Stimulated activated CD8-positive, alpha-beta memory T cell treated with anti-CD3 and anti-CD28 coated beads, Interleukin-4, amount 100 ng/mL, for 48 hours (primary cell): ENCODE results near the gene ZSCAN1.
"Not testable (repeated sequence)": the region's sequence is repeated elsewhere in the genome, so short reads cannot be mapped to it uniquely, and the experiment has no call there.

Experiments used
- DNase-seq: peaks from one replicate; pipeline ENCODE4 v3.0.0-alpha.2; 2020

The ZSCAN1 gene

GRCh38 chr19:58033741-58034476 is at the start of gene ZSCAN1:
Gene ZSCAN1 (plus strand): TSS chr19:58034025. CDS start chr19:58037837, 3,812 bp downstream.
- peak; percentile 55 for DNase-seq

GRCh38 chr19:57992841-57993240 is 41.0 kb upstream of the ZSCAN1 start:
- no peak for DNase-seq

GRCh38 chr19:58000677-58001076 is 33.1 kb upstream of the ZSCAN1 start:
- no peak for DNase-seq

GRCh38 chr19:58001895-58002369 is 31.9 kb upstream of the ZSCAN1 start:
- peak; percentile 28 for DNase-seq

DNA sequence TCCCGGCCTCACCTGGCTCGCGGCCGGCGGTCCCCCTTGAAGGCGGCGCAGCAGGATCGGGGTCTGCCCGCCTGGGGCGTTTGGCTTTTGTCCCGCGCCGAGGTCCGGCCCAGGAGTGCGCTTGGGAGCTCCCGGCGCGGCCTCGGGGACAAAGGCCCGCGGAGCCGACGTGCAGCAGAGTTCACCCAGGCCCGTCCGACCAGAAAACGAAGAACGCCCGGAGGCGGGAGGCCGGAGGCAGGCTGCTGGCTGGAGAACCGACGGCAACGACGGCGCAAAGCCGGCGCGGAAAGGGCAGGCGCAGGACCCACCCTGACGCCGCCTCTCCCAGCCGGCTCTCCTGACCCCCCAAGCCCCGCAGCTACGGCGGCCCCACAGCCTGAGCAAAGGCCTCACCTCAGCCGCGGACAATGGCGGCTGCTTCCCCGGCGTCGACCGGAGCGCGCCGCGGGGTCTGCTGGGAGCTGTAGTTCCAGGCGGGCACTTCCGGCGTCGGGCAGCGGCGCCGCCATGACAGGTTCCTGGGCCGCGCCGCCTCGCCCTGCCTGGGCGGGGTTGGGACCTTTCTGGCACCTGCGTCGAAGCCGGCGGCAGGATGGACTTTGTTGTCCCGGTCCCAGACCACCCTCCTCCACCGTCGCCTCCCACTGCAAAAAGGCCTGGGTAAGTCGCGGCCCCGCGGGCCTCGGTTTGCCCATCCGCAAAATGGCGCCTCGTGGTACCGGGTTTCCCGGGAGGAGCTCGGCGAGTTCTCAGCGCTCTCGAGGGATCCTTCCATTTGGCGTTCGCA is 31.2 kb upstream of the ZSCAN1 start, which contains the start of gene ZNF606:
TSS of gene ZNF606 (minus strand) at position 437 of the 790 bp plus-strand sequence. CDS start 1,501 bp downstream, outside the sequence.
- DNase-seq, result peak; percentile 86

DNA sequence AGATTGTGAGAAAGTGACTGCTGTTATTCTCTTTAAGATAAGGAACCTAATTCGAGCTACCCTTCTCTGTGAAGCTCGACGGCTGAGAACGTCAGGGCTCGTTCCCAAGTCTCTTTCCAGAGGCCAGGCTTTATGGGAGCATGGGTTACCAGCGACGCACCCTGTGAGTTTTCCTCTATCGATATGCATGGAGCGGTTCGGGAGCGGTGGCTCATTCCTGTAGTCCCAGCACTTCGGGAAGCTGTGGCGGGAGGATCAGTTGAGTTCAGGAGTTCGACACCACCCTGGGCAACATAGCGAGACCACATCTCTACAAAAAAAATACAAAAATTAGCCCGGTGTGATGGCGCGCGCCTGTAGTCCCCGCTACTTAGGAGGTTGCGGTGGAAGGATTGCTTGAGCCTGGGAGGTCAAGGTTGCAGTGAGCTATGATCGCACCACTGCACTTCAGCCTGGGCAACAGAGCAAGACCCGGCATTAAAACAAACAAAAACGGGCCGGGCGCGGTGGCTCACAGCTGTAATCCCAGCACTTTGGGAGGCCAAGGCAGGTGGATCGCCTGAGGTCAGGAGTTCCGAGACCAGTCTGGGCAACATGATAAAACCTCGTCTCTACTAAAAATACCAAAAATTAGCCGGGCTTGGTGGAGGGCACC is 30.5 kb upstream of the ZSCAN1 start:
- DNase-seq, result no peak

- no peak for DNase-seq
These were observed 26.5 kb upstream of the ZSCAN1 start for GRCh38 chr19:58007285-58007684.

- DNase-seq, result not testable (repeated sequence)
These were observed 24.9 kb upstream of the ZSCAN1 start for GRCh38 chr19:58008877-58009276.

- DNase-seq, result no peak
These were observed 24.5 kb upstream of the ZSCAN1 start for GRCh38 chr19:58009301-58009665.

- peak; percentile 73 for DNase-seq
These were observed 24.0 kb upstream of the ZSCAN1 start for GRCh38 chr19:58009666-58010301.

- no peak for DNase-seq
These were observed 23.3 kb upstream of the ZSCAN1 start for GRCh38 chr19:58010507-58010906.

GRCh38 chr19:58014141-58014540 is 19.7 kb upstream of the ZSCAN1 start:
- DNase-seq, result no peak

GRCh38 chr19:58020129-58020528 is 13.7 kb upstream of the ZSCAN1 start:
- no peak for DNase-seq

- peak; percentile 50 for DNase-seq
These were observed 12.1 kb upstream of the ZSCAN1 start for GRCh38 chr19:58021541-58022282.

GRCh38 chr19:58022283-58022660 is 11.6 kb upstream of the ZSCAN1 start:
- DNase-seq, result no peak

DNA sequence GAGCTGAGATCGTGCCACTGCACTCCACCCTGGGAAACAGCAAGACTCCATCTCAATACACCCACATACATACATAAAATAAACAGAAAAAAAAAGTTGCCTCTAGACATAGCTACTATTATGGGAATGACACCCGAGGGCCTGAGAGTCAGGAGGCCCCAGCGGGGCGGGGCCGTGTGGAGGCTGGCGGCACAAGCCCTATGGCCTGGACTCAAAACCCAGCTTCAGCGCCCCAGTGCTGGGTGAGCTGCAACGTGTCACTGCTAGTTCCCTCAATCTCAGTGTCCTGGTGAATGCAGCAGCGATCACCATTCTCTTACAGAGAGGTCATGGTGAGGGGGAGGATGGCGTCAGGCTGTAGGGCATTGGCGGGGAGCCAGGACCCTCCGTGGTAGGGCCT is 9.2 kb upstream of the ZSCAN1 start:
- no peak for DNase-seq

DNA sequence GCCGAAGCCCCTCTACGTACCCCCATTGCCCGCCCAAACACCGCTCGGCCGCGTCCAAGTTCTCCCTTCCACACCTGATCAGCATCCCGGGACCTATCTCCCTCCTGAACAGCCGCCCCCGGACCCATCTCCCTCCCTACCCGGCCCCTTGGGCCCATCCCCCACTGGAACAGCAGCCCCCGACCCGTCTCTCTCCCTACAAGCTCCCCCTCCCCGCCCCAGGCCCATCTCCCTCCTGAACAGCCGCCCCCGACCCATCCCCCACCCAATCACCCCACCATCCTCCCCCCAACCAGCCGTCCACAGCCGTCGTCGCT is 610 bp downstream of the ZSCAN1 start:
- no peak for DNase-seq

- DNase-seq, result no peak
These were observed 2.0 kb downstream of the ZSCAN1 start for GRCh38 chr19:58035863-58036262.

DNA sequence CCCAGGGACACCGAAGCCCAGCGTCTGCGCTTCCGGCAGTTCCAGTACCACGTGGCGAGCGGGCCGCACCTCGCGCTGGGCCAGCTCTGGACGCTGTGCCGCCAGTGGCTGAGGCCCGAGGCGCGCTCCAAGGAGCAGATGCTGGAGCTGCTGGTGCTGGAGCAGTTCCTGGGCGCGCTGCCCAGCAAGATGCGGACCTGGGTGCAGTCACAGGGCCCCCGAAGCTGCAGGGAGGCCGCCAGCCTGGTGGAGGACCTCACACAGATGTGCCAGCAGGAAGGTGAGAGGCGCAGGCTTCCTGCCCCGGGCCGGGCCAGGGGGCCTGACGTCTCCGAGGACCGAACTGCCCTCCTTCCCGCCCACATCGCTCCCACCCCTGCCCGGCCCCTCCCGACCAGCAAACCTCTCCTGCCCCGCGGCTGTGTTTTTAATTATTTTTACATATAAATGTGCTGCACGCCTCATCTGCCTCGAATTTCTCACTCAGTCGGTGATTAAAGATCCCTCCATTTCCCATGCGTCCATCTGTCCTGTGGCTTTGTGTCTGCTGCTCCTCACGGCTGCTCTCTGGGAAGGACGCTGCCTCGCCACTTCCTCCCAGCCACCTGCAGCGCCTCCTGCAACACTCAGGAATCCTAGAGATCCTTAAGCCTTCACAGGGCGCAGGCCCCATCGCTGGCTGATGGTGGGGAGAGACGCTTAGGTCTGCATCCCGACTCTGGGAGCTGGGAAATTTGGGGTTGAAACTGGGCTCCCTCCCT is 4.3 kb downstream of the ZSCAN1 start:
- DNase-seq, result no peak

DNA sequence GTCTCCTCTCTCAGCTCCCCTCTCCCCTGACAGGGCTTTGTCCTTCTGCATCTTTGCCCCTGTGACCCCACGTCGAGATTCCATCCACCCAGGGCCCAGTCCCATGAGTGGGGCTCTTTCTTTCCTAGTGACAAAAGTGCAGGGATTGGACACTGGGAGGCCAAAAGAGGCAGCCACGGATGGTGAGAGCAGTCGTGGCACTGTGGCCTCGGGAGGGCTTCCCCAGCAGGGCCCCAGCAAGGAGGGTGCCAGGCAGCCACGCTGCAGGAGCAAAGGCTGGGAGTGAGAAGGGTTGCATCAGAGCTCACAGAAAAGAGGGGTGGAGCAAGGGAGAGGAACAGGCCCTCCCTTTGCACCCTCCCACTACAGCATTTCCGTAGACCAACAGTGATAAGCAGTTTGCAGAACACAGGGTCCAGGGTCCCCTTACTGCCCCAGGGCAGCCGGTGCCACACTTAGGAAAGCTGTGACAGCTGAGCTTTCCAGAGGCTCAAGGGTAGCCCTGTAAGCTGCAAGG is 4.9 kb downstream of the ZSCAN1 start:
- DNase-seq, result no peak

DNA sequence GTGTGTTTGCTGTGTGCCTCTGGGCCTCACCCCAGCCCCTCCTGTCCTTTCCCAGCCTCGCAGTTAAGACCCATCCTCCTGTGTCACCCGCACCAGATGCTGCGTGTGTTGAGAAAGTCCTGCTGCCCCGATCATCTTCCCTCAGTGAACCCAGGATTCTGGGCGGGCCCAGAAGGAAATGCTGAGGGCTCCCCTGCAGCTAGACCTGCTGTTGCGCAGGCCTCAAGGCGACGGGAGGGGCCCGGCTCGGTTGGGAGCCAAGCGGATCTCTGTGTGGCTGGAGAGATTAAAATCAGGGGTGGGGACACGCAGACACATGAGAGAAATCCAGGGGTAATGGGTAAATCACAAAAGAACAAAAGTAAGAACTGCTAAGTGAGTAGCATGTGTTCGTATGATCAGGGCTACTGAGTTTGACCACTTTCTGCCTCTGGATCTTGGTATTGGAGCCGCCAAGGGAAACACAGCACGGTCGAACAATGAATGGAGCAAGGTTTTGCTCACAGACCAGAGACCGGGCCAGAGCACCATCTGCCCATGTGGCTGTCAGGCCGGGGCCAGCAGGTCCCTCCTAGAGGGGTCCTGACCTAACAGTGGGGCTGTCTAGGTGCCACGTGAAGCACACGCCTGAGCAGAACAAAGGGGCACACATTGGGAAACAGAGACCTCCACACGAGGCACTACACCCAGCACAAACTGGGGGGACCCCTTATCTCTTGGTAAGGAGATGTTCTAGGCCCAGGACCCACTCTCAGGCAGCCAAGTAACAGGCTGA is 7.1 kb downstream of the ZSCAN1 start:
- no peak for DNase-seq
